GM23338 (cell line): ENCODE data around the gene MACF1. TPM values are rescaled to one million over a fixed set of nuclear protein-coding genes. Genes with fewer than 3 reads are reported as not detected.

Experiments
- ATAC-seq: fragments of 200-7000 bp; cut with Tn5 transposase; 3 replicates; pipeline ENCODE4 v1.9.1; 2020
- DNase-seq: peaks from one replicate; pipeline ENCODE4 v3.0.0-alpha.2; 2015; ENCODE audit warnings: low spot score
- H2AFZ ChIP-seq: fragments of 200-600 bp; sonication (generic); 2 replicates; pipeline ENCODE4 v1.8.0; 2016; ENCODE audit warnings: antibody characterized with exemption, mild to moderate bottlenecking, moderate library complexity
- H3F3A ChIP-seq: fragments of 200-600 bp; sonication (generic); replicated peaks from 2 replicates; pipeline ENCODE4 v1.8.0; 2017; ENCODE audit warnings: antibody characterized with exemption, mixed run types, low read depth
- H3K27ac ChIP-seq: fragments of 200-600 bp; sonication (generic); 2 replicates; pipeline ENCODE4 v1.6.1; 2016; ENCODE audit warnings: low read depth
- H3K27me3 ChIP-seq: fragments of 200-600 bp; sonication (generic); 2 replicates; pipeline ENCODE4 v1.8.0; 2016; ENCODE audit warnings: mild to moderate bottlenecking, mixed run types, moderate library complexity; ENCODE audit not compliant: insufficient read depth
- H3K36me3 ChIP-seq: fragments of 200-600 bp; sonication (generic); 2 replicates; pipeline ENCODE4 v1.8.0; 2016; ENCODE audit warnings: mild to moderate bottlenecking; ENCODE audit not compliant: insufficient read depth
- H3K4me1 ChIP-seq: fragments of 200-600 bp; sonication (generic); 2 replicates; pipeline ENCODE4 v1.8.0; 2016; ENCODE audit warnings: mild to moderate bottlenecking, moderate library complexity; ENCODE audit not compliant: insufficient read depth
- H3K4me2 ChIP-seq: fragments of 200-600 bp; sonication (generic); 2 replicates; pipeline ENCODE4 v1.7.1; 2017; ENCODE audit warnings: mixed run types
- H3K4me3 ChIP-seq: fragments of 200-600 bp; sonication (generic); 2 replicates; pipeline ENCODE4 v1.6.1; 2016; ENCODE audit warnings: mixed run types
- H3K79me2 ChIP-seq: fragments of 200-600 bp; sonication (generic); replicated peaks from 2 replicates; pipeline ENCODE4 v1.8.0; 2017; ENCODE audit warnings: mild to moderate bottlenecking; ENCODE audit not compliant: insufficient read depth
- H3K9me2 ChIP-seq: fragments of 200-600 bp; sonication (generic); 2 replicates; pipeline ENCODE4 v1.8.0; 2017; ENCODE audit not compliant: insufficient read depth
- H4K20me1 ChIP-seq: fragments of 200-600 bp; sonication (generic); replicated peaks from 2 replicates; pipeline ENCODE4 v1.8.0; 2017; ENCODE audit warnings: mild to moderate bottlenecking; ENCODE audit not compliant: insufficient read depth
- H3K27ac Mint-ChIP-seq: 2 replicates; pipeline ENCODE4 v1.8.0; 2020; ENCODE audit warnings: inconsistent platforms, mild to moderate bottlenecking, moderate library complexity, mixed read lengths
- H3K27me3 Mint-ChIP-seq: 3 replicates; pipeline ENCODE4 v1.8.0; 2022; ENCODE audit warnings: low read depth, mild to moderate bottlenecking, moderate library complexity, mixed read lengths, inconsistent platforms; ENCODE audit not compliant: insufficient read depth, poor library complexity
- H3K36me3 Mint-ChIP-seq: 3 replicates; pipeline ENCODE4 v1.8.0; 2021; ENCODE audit warnings: low read depth, mild to moderate bottlenecking, inconsistent platforms, moderate library complexity, mixed read lengths
- H3K4me1 Mint-ChIP-seq: 3 replicates; pipeline ENCODE4 v1.8.0; 2020; ENCODE audit warnings: mild to moderate bottlenecking, inconsistent platforms, mixed read lengths
- H3K4me3 Mint-ChIP-seq: 3 replicates; pipeline ENCODE4 v1.8.0; 2021; ENCODE audit warnings: moderate library complexity, mild to moderate bottlenecking, inconsistent platforms, mixed read lengths
- H3K9me3 Mint-ChIP-seq: 3 replicates; pipeline ENCODE4 v1.8.0; 2020; ENCODE audit warnings: moderate library complexity, mild to moderate bottlenecking, inconsistent platforms, mixed read lengths
- CREB1 ChIP-seq: fragments of 250-450 bp; sonication (Bioruptor Pico); IDR thresholded peaks from 2 replicates; pipeline ENCODE4 v1.5.0; 2020; ENCODE audit warnings: low read depth, mild to moderate bottlenecking, moderate library complexity
- CTCF ChIP-seq, 2 experiments: fragments of 200-600 bp in 1 of 2; sonication (generic) in 1 of 2; conservative IDR thresholded peaks; 2 replicates each; pipeline versions ENCODE4 v1.5.1 to v1.6.1; 2016 to 2017; ENCODE audit warnings: antibody characterized with exemption in 2 of 2, low read depth in 2 of 2, mild to moderate bottlenecking in 2 of 2, moderate library complexity in 1 of 2
- EZH2 ChIP-seq: fragments of 200-600 bp; sonication (generic); IDR thresholded peaks from one replicate; pipeline ENCODE4 v1.8.0; 2017; ENCODE audit warnings: antibody characterized with exemption, mild to moderate bottlenecking, low read depth; ENCODE audit not compliant: unreplicated experiment
- EZH2phosphoT487 ChIP-seq: fragments of 200-600 bp; sonication (generic); IDR thresholded peaks from one replicate; pipeline ENCODE4 v1.8.1; 2018; ENCODE audit warnings: antibody characterized with exemption; ENCODE audit not compliant: unreplicated experiment
- JUNB ChIP-seq: IDR thresholded peaks from one replicate; pipeline ENCODE4 v1.6.1; 2016; ENCODE audit warnings: antibody characterized with exemption; ENCODE audit not compliant: unreplicated experiment
- POLR2AphosphoS5 ChIP-seq: IDR thresholded peaks from 2 replicates; pipeline ENCODE4 v1.6.1; 2016; ENCODE audit warnings: antibody characterized with exemption, low read depth
- REST ChIP-seq: IDR thresholded peaks from one replicate; pipeline ENCODE4 v1.6.1; 2018; ENCODE audit warnings: antibody characterized with exemption; ENCODE audit not compliant: unreplicated experiment
- STAT1 ChIP-seq: IDR thresholded peaks from one replicate; pipeline ENCODE4 v1.6.1; 2016; ENCODE audit warnings: antibody characterized with exemption; ENCODE audit not compliant: unreplicated experiment
- ZNF114 ChIP-seq: fragments of 250-450 bp; sonication (Bioruptor Pico); IDR thresholded peaks from 2 replicates; pipeline ENCODE4 v1.5.0; 2020; ENCODE audit warnings: mild to moderate bottlenecking, moderate library complexity
- ZNF331 ChIP-seq: fragments of 250-450 bp; sonication (Bioruptor Pico); IDR thresholded peaks from 2 replicates; pipeline ENCODE4 v1.5.0; 2020; ENCODE audit warnings: low read depth, mild to moderate bottlenecking, moderate library complexity
- polyA plus RNA-seq: library from polyadenylated mRNA; unstranded; fragments of >200 nt; fragmentation: Nextera tagmentation; extraction: Ambion mirVana; gene quantifications from 2 replicates; pipeline ENCODE4 v1.2.1, GENCODE V29; 2016
- total RNA-seq: library from RNA; depleted of rRNA; stranded (reverse); fragments of >200 nt; shearing (Covaris generic); gene quantifications from 2 replicates; pipeline ENCODE4 v1.2.3, GENCODE V29; 2014
- TF ChIP-seq, protein P1 (sequence below): IDR thresholded peaks from 2 replicates; pipeline ENCODE4 v1.6.1; 2016; ENCODE audit warnings: antibody characterized with exemption

The MACF1 gene
- total and polyA plus RNA-seq, 2 experiments from 2014 or later, result 104 to 399 TPM

- no peak overlapping the region for H3K4me3 Mint-ChIP-seq
- ATAC-seq (no peak), DNase-seq (no peak)
- Histone ChIP-seq H4K20me1 (0 out of 2 replicates have a peak, but pooled peaks cover 20% of the 10 kb centered on the region), H3K4me2 (no peak overlapping the region), H3K4me3 (no peak overlapping the region), H3K79me2 (peaks cover 96% of the 10 kb centered on the region), H2AFZ (no peak overlapping the region), H3K27me3 (no peaks in the 10 kb centered on the region), H3K27ac (no peak overlapping the region), H3K9me2 (no peaks in the 10 kb centered on the region), H3K36me3 (no peaks in the 10 kb centered on the region), H3K4me1 (peaks cover 47% of the 10 kb centered on the region), H3F3A (0 out of 2 replicates have a peak, but pooled peaks cover 4% of the 10 kb centered on the region)
- H3K27ac Mint-ChIP-seq, result no peak overlapping the region
- H3K9me3 Mint-ChIP-seq, result no peaks in the 10 kb centered on the region
- H3K4me1 Mint-ChIP-seq, result peaks cover 39% of the 10 kb centered on the region
- no peaks in the 10 kb centered on the region for H3K27me3 Mint-ChIP-seq
- H3K36me3 Mint-ChIP-seq, result no peaks in the 10 kb centered on the region; the same call in 2 of the 3 replicates
- no peak for TF ChIP-seq ZNF331
- TF ChIP-seq EZH2phosphoT487, result no peak
- TF ChIP-seq POLR2AphosphoS5, result no peak
- no peak for TF ChIP-seq JUNB
- TF ChIP-seq CTCF (conservative IDR thresholded peaks at IDR 0.05; ENCODE audit: low read depth in 2 of 2), result no peak
- TF ChIP-seq STAT1, result no peak
- no peak for TF ChIP-seq ZNF114 (CRISPR knock-in tag)
- TF ChIP-seq REST, result no peak
- TF ChIP-seq, protein P1, sequence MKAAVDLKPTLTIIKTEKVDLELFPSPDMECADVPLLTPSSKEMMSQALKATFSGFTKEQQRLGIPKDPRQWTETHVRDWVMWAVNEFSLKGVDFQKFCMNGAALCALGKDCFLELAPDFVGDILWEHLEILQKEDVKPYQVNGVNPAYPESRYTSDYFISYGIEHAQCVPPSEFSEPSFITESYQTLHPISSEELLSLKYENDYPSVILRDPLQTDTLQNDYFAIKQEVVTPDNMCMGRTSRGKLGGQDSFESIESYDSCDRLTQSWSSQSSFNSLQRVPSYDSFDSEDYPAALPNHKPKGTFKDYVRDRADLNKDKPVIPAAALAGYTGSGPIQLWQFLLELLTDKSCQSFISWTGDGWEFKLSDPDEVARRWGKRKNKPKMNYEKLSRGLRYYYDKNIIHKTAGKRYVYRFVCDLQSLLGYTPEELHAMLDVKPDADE, result no peak
- TF ChIP-seq CREB1 (CRISPR knock-in tag), result no peak
- no peak for TF ChIP-seq EZH2
These were observed 19.9 kb downstream of the MACF1 start for GRCh38 chr1:39224295-39224829.
